Vagina (tissue), 2 donors: ENCODE results near the gene ONECUT2. TPM values are rescaled to one million over a fixed set of nuclear protein-coding genes. Genes with fewer than 3 reads are reported as not detected.

Experiments
- DNase-seq, 2 donors: peaks; one replicate each; pipeline ENCODE4 v3.0.0-alpha.2; 2017; ENCODE audit errors: extremely low spot score in 2 of 2
- H3K27ac ChIP-seq: fragments of 200-600 bp; sonication (generic); one replicate; pipeline ENCODE4 v1.5.1; 2019
- H3K27me3 ChIP-seq: fragments of 200-600 bp; sonication (generic); one replicate; pipeline ENCODE4 v1.5.1; 2019
- H3K36me3 ChIP-seq, 2 donors: fragments of 200-600 bp; sonication (generic); one replicate each; pipeline ENCODE4 v1.5.1; 2017 to 2019
- H3K4me1 ChIP-seq: fragments of 200-600 bp; sonication (generic); one replicate; pipeline ENCODE4 v1.5.1; 2019
- H3K4me3 ChIP-seq, 2 donors: fragments of 200-600 bp; sonication (generic); 1 replicate in 1 of 2; 2 replicates in 1 of 2; pipeline ENCODE4 v1.5.1; 2016 to 2019
- H3K9me3 ChIP-seq: fragments of 200-600 bp; sonication (generic); one replicate; pipeline ENCODE4 v1.5.1; 2019
- CTCF ChIP-seq, 3 experiments: fragments of 450-650 bp in 2 of 3; fragments of 200-600 bp in 1 of 3; sonication (generic) in 1 of 3; IDR thresholded peaks; one replicate each; pipeline ENCODE4 v1.5.1; 2017 to 2019; ENCODE audit warnings: antibody characterized with exemption in 3 of 3, mild to moderate bottlenecking in 2 of 3, moderate library complexity in 2 of 3
- POLR2A ChIP-seq, 2 donors: fragments of 450-650 bp; IDR thresholded peaks; one replicate each; pipeline ENCODE4 v1.6.1; 2017; ENCODE audit warnings: antibody characterized with exemption in 2 of 2, mild to moderate bottlenecking in 2 of 2, moderate library complexity in 2 of 2
- POLR2AphosphoS5 ChIP-seq, 2 donors: sonication (generic); formaldehyde crosslinking; IDR thresholded peaks; one replicate each; pipeline ENCODE4 v1.9.0; 2017; ENCODE audit warnings: antibody characterized with exemption in 2 of 2, mild to moderate bottlenecking in 2 of 2, low read depth in 1 of 2; ENCODE audit not compliant: insufficient read depth in 1 of 2
- intact Hi-C: fragments of 100-400 bp; cut with DNase I; formaldehyde crosslinking; loops from one replicate; pipeline ENCODE4 v1.15.1; 2023
- total RNA-seq: library from RNA; depleted of rRNA; stranded (reverse); fragments of >200 nt; gene quantifications from one replicate; pipeline ENCODE4 v1.2.3, GENCODE V29; 2016

The ONECUT2 gene
- total RNA-seq, 1 donor from 2014 or later: not detected

GRCh38 chr18:57461652-57462269 lies 26.6 kb downstream of the ONECUT2 start:
- Histone ChIP-seq H3K9me3 (no peaks in the 10 kb centered on the region), H3K36me3 (no peaks in the 10 kb centered on the region), H3K27ac (no peak overlapping the region), H3K4me3 (no peak overlapping the region), H3K27me3 (no peaks in the 10 kb centered on the region), H3K4me1 (no peaks in the 10 kb centered on the region)
- intact Hi-C loops: no loop called here
- DNase-seq: no peak
- TF ChIP-seq POLR2A (IDR thresholded peaks at IDR 0.05) (no peak), POLR2AphosphoS5 (IDR thresholded peaks at IDR 0.05; ENCODE audit: insufficient read depth in 1 of 2, low read depth in 1 of 2) (no peak), CTCF (IDR thresholded peaks at IDR 0.05) (no peak)

GRCh38 chr18:57466307-57466706 lies 31.1 kb downstream of the ONECUT2 start:
- H3K4me3 ChIP-seq: no peak overlapping the region
- TF ChIP-seq POLR2AphosphoS5 (IDR thresholded peaks at IDR 0.05; ENCODE audit: insufficient read depth in 1 of 2, low read depth in 1 of 2) (no peak), CTCF (IDR thresholded peaks at IDR 0.05) (no peak), POLR2A (IDR thresholded peaks at IDR 0.05) (no peak)

GRCh38 chr18:57466745-57467409 lies 31.7 kb downstream of the ONECUT2 start:
- no peak for TF ChIP-seq POLR2A (IDR thresholded peaks at IDR 0.05)
- TF ChIP-seq POLR2AphosphoS5 (IDR thresholded peaks at IDR 0.05; ENCODE audit: insufficient read depth in 1 of 2, low read depth in 1 of 2): no peak
- TF ChIP-seq CTCF (IDR thresholded peaks at IDR 0.05): no peak
- Histone ChIP-seq H3K36me3 (no peaks in the 10 kb centered on the region), H3K4me3 (no peak overlapping the region), H3K27me3 (no peaks in the 10 kb centered on the region), H3K4me1 (no peaks in the 10 kb centered on the region), H3K9me3 (no peaks in the 10 kb centered on the region), H3K27ac (no peak overlapping the region)
- DNase-seq: no peak
- intact Hi-C loops: no loop called here

More at GRCh38 chr18:57466307-57466706, 31.1 kb downstream of the ONECUT2 start:
- Histone ChIP-seq H3K9me3 (no peaks in the 10 kb centered on the region), H3K36me3 (no peaks in the 10 kb centered on the region), H3K4me1 (no peaks in the 10 kb centered on the region), H3K27me3 (no peaks in the 10 kb centered on the region), H3K27ac (no peak overlapping the region)
- intact Hi-C loops: no loop called here
- DNase-seq: no peak

GRCh38 chr18:57469884-57470283 lies 34.7 kb downstream of the ONECUT2 start:
- intact Hi-C loops: no loop called here
- no peaks in the 10 kb centered on the region for H3K4me1 ChIP-seq

More at GRCh38 chr18:57469884-57470283, 34.7 kb downstream of the ONECUT2 start:
- Histone ChIP-seq H3K9me3 (no peaks in the 10 kb centered on the region), H3K36me3 (no peaks in the 10 kb centered on the region), H3K27me3 (no peaks in the 10 kb centered on the region), H3K27ac (no peak overlapping the region), H3K4me3 (no peak overlapping the region)
- TF ChIP-seq POLR2A (IDR thresholded peaks at IDR 0.05) (no peak), POLR2AphosphoS5 (IDR thresholded peaks at IDR 0.05; ENCODE audit: insufficient read depth in 1 of 2, low read depth in 1 of 2) (no peak), CTCF (IDR thresholded peaks at IDR 0.05) (no peak)
- no peak for DNase-seq
